ENCODE data around the gene TPPP2.
"Not testable (repeated sequence)": the region's sequence is repeated elsewhere in the genome, so short reads cannot be mapped to it uniquely, and the experiment has no call there.

TPPP2 gene

DNA sequence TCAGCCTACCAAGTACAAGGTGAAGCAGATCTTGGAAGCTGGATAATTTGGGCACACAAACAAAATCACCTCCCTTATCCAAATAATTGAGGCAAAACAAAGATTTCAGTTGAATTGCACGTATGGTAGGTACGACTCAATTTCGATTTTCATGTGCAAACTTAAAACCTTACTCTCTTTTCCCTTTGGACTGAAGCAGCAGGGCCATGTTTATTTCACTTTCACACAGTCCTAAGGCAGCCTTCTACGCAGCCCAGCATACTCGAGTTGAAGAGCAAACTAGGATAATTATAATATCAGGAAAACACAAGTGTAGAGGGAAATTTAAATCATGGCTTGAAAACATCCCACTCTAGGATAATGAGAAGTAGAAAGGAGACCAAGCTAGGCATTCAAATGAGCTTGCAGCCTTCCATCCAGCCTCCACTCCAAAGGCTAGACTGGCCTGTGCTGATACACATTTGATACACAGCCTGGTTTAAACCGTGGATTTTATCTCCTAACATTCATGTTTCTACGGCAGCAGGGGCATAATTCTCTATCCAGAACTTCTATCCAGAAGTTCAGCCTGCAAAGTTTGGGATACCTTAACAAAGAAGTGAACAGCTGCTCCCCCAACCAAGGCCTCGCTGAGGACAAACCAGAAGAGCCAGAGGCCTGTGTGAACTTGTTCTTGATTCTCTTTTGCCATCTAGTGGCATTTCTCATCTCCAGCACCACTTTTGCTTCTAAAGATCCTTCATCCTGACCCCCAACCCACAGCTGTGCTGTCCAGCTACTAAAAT is 9.8 kb downstream of the TPPP2 start:
- no peak for DNase-seq

- DNase-seq, result no peak
Observed at GRCh38 chr14:21040370-21040925, 10.4 kb downstream of the TPPP2 start.

GRCh38 chr14:21040941-21041340 is 10.9 kb downstream of the TPPP2 start:
- not testable (repeated sequence) for DNase-seq

- DNase-seq, result no peak
Observed at GRCh38 chr14:21041676-21042433, 11.8 kb downstream of the TPPP2 start, which contains the start of gene RNASE7. RNASE7 (plus strand) TSS chr14:21042362; CDS start chr14:21042993, 631 bp downstream.

DNA sequence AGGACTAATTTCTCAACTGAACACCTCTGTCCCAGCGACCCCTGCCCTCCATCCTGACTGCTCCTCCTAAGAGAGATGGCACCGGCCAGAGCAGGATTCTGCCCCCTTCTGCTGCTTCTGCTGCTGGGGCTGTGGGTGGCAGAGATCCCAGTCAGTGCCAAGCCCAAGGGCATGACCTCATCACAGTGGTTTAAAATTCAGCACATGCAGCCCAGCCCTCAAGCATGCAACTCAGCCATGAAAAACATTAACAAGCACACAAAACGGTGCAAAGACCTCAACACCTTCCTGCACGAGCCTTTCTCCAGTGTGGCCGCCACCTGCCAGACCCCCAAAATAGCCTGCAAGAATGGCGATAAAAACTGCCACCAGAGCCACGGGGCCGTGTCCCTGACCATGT is 12.9 kb downstream of the TPPP2 start:
- no peak for DNase-seq

DNA sequence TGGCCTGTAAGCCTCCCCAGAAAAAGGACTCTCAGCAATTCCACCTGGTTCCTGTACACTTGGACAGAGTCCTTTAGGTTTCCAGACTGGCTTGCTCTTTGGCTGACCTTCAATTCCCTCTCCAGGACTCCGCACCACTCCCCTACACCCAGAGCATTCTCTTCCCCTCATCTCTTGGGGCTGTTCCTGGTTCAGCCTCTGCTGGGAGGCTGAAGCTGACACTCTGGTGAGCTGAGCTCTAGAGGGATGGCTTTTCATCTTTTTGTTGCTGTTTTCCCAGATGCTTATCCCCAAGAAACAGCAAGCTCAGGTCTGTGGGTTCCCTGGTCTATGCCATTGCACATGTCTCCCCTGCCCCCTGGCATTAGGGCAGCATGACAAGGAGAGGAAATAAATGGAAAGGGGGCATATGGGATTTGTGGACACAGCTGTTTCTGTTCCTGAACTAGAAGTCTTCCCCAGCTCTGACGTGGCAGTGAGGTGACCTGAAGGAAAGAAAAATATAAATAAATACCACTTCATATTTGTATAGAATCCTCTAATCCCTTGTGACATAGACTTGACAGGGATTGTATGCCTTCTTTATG is 13.5 kb downstream of the TPPP2 start:
- DNase-seq, result no peak

DNA sequence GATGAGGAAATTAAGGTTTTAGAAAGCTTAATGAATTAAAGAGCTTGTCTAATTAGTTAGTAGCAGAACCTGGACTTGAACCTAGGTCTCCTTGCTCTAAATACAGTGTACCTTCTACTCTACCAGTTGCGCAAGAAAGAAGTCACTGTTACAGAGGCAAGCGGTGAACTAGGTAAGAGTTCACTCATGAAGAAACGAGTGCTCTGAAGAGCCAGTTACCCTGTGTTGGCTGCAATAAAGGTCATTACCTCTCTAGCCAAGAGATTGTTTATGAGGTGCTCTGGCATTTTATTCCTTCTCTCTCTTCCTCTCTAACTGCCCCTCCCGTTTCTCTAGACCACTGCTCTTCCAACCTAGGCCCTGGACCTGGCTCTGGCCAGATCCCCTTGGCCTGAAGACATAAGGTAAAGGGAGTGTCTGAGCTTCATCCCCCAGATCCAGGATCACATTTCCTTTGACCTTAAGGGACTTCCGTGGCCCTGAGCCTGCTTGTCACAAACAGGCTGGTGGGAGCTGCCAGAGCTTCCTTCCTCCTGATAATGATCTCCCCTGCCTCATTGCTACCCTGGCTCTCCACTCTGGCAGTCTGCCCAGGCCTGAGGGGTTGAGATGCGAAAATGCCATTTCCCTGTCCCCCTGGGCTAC is 14.1 kb downstream of the TPPP2 start:
- no peak for DNase-seq

- no peak for DNase-seq
Observed at GRCh38 chr14:21047378-21047781, 17.4 kb downstream of the TPPP2 start.

- DNase-seq, result no peak
Observed at GRCh38 chr14:21048638-21049037, 18.6 kb downstream of the TPPP2 start.

DNA sequence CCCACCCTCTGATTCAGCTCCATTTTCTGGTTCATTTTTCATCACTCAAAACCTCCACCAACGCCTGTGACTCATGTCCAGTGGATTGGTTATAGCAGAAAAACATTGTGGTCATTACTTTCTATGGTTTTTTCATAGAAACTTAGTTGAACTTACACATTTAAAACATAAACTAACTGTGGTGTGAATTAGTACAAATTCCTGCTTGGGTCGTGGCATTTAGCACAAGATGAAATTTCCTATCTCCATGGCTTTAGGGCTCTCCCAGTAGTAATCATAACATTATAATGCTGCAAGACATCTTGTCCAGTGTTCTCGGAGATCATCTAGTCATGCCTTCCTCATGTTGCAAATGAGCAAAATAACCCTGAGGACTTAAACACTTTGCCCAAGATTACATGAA is 19.3 kb downstream of the TPPP2 start:
- no peak for DNase-seq

DNA sequence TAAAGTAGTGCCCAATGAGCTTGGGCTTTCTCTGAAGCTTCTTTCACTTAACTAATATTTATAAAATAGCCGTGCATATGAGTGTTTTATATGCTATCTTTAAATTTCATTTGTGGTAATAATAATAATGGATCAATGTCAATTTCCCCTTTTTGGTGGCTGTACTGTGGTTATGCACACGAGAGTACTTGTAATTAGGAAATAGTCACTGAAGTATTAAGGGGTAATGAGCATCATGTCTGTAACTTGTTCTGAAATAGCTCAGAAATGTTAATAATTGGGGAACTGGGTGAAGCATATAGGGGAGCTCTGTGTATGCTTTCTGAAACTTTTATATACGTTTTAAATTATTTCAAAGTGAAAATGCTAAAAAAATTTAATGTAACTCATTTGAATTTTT is 20.6 kb downstream of the TPPP2 start:
- DNase-seq, result no peak

GRCh38 chr14:21053184-21054122 is 23.4 kb downstream of the TPPP2 start:
- DNase-seq, result no peak

DNA sequence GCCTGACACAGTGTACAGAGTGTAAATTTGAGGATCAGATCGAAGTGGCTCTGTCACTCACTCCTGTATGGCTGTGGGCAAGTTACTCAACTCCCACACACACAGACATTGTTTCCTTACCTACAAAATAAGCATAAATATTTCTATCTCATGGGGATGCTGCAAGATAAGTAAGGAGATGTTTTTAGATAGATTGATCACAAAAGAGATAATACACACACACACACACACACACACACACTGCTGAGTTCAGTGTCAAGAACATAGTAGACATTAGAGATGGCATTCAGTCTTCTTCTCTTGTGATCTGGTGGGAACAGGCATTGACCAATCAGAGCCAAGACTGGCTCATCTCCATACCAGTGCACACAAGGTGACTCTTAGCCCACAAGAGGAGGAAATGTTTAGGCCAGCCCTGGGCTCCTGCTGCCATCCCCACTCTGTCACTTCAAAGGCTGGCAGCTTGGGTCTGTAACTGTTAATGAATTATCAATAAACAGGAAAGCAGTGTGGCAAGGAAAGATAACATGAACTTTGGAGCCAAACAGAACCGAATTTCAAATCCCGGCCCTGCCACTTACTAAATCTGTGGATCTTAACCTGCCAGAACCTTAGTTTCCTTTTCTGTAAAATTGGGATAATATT is 24.2 kb downstream of the TPPP2 start:
- DNase-seq, result no peak

DNA sequence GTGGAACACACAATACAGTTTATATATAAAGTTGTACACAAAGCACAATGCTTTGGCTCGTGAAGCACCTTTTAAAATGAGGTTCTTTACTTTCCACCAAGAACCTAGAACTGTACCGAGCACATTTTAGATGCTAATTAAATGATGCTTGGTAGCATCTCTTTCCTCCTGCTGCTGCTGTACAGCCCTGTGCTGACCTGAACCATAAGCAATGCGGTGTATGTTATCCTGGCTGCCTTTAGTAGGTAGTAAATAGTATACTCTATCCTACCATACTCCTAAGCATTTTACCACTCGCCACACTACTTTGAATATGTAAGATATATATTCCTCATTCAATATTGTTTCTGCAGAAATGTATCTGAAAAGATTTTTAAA is 24.7 kb downstream of the TPPP2 start:
- no peak for DNase-seq

DNA sequence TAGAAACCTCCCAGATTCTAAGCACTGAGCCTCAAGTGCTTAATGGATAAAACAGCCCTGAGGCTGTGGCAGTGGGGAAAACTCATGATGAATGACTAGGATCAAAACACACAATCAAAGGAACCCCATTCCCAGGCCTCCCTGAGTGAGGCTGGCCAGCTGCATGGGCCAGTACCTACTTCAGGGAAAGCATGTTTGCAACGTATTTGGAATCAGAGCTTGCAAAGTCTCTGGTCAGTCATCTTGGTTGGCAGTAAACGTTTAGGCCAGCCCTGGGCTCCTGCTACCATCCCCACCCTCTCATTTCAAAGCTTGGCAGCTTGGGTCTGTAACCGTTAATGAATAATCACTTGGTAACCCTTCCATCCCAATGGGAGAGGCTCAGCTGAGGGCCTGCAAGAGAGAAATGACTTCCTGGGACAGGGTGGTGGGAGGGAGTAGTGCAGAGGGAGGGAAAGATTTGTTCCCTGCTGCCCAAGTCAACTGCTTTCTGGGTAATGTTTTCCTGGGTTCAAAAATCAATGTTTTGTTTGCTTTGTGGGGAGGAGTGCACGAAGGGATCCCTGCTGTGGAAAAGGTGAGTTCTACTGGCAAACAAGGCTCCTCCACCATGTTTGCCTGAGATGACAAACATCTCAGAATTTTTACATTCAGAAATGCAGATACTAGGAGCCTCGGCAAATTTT is 25.6 kb downstream of the TPPP2 start:
- DNase-seq, result no peak

DNA sequence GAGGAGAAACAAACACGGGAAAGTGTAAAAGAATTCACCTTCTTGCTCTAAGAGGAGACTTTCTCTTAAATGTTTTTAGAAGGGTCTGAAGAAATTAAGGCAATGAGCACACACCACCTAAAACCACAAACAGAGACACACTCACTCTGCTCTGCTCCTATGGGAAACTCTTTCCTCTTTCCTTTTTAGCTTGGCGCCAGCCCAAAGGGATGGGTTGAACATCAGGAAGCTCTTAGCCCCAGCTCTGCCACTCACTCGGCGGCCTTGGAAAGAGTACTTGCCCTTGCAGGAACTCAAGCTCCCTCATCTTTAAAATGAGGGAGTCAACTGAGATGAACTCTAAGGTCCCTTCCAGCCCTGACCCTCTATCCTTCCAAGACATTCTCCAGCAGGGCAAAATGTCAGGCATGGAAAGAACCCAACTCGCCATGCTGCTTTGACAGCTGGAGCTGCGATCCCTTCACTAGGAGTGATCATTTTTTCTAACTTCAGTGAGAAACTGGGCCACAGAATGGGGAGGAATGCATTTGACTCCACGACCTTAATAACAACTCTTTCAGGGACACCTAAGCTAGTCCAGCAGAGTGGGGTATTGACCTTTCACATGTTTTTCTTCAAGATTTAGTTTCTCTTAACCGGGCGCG is 26.6 kb downstream of the TPPP2 start:
- DNase-seq, result no peak

DNA sequence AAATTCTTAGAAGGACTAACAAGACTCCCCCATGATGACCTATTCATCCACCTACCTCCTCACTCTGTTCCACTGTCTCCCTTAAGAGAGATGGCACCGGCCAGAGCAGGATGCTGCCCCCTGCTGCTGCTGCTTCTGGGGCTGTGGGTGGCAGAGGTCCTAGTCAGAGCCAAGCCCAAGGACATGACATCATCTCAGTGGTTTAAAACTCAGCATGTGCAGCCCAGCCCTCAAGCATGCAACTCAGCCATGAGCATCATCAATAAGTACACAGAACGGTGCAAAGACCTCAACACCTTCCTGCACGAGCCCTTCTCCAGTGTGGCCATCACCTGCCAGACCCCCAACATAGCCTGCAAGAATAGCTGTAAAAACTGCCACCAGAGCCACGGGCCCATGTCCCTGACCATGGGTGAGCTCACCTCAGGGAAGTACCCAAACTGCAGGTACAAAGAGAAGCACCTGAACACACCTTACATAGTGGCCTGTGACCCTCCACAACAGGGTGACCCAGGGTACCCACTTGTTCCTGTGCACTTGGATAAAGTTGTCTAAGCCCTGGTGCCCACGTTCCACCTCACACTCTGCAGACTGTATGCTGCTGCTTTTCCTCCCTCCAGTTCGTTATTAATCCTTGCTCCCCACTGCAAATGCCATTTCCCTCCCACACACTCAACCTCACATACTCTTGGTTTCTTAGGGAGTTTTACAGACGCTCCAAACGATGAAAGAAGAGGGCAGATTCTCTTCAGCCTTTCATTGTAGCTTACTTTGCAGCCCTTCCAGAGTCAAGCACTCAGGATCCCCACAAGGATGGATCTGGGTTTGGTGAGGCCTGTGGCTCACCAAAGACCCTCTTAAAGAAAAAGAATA is 28.0 kb downstream of the TPPP2 start, which contains the start of gene RNASE8:
Gene RNASE8 (plus strand): TSS at position 20 of the 873 bp plus-strand sequence. CDS start 71 bp downstream, at position 91.
- no peak for DNase-seq

DNA sequence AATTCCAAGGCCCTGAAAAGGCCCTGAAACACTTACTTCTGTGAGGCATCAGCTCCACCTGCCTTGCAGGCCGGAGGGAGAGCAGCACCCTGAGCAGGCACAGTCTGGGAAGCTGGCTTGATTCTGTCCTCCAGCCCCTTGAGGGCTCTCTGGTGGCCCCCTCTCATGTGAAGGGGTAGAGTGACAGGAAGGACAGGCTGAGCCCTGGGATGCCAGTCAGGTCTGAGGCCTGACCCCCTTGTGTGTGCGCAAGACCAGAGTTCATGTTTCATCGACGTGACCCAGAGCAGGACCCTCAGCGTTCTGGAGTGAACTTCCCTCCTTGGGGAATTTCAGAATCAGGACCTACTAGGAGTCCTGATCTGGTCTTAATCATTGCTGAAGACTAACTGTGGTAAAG is 28.9 kb downstream of the TPPP2 start:
- no peak for DNase-seq
